MCF 10A (cell line): ENCODE results near the gene DUSP8. TPM values are rescaled to one million over a fixed set of nuclear protein-coding genes. Genes with fewer than 3 reads are reported as not detected.

ENCODE experiments used
- BruUV-seq: library from RNA; stranded (reverse); fragments of 400-500 nt; replicated peaks from 2 replicates; lab custom pipeline; 2021; lab: Mats Ljungman, UMichigan
- CTCF ChIA-PET: fragments of 300-600 bp; sonication (Branson Sonifier 250); formaldehyde crosslinking; extraction: SDS; loops from one replicate; lab custom pipeline; 2021; ENCODE audit warnings: antibody characterized with exemption, inconsistent platforms; lab: Yijun Ruan, JAX
- POLR2A ChIA-PET: fragments of 300-600, 350-650 bp; sonication (Branson Sonifier 250); formaldehyde crosslinking; extraction: SDS; loops from one replicate; lab custom pipeline; 2020; ENCODE audit warnings: antibody characterized with exemption, inconsistent platforms; lab: Yijun Ruan, JAX
- DNase-seq: peaks from one replicate; pipeline ENCODE4 v3.0.0-alpha.2; 2018; ENCODE audit not compliant: unreplicated experiment
- H3K27ac Mint-ChIP-seq: one replicate; pipeline ENCODE4 v1.8.0; 2022; ENCODE audit warnings: mild to moderate bottlenecking, low read depth, mixed read lengths; ENCODE audit not compliant: unreplicated experiment
- H3K27me3 Mint-ChIP-seq: one replicate; pipeline ENCODE4 v1.8.0; 2022; ENCODE audit warnings: mixed read lengths; ENCODE audit not compliant: insufficient read depth, unreplicated experiment
- H3K36me3 Mint-ChIP-seq: one replicate; pipeline ENCODE4 v1.8.0; 2022; ENCODE audit warnings: mild to moderate bottlenecking, moderate library complexity, mixed read lengths; ENCODE audit not compliant: insufficient read depth, unreplicated experiment
- H3K4me1 Mint-ChIP-seq: one replicate; pipeline ENCODE4 v1.8.0; 2022; ENCODE audit warnings: mixed read lengths; ENCODE audit not compliant: insufficient read depth, unreplicated experiment
- H3K4me3 Mint-ChIP-seq: one replicate; pipeline ENCODE4 v1.8.0; 2022; ENCODE audit warnings: mild to moderate bottlenecking, moderate library complexity, mixed read lengths; ENCODE audit not compliant: unreplicated experiment
- H3K9me3 Mint-ChIP-seq: one replicate; pipeline ENCODE4 v1.8.0; 2022; ENCODE audit warnings: mixed read lengths; ENCODE audit not compliant: unreplicated experiment
- CTCF ChIP-seq: fragments of 200-600 bp; IDR thresholded peaks from one replicate; pipeline ENCODE4 v1.8.0; 2022; ENCODE audit warnings: antibody characterized with exemption, mild to moderate bottlenecking; ENCODE audit not compliant: unreplicated experiment
- intact Hi-C: fragments of 100-400 bp; cut with micrococcal nuclease; formaldehyde crosslinking; loops from 2 replicates; pipeline ENCODE4 v1.14.1; 2022
- total RNA-seq: library from RNA; stranded (reverse); gene quantifications from 2 replicates; pipeline ENCODE4 v1.2.3, GENCODE V29; 2022

Gene DUSP8
- total RNA-seq, 1 experiment from 2014 or later: 17.6 TPM

DNA sequence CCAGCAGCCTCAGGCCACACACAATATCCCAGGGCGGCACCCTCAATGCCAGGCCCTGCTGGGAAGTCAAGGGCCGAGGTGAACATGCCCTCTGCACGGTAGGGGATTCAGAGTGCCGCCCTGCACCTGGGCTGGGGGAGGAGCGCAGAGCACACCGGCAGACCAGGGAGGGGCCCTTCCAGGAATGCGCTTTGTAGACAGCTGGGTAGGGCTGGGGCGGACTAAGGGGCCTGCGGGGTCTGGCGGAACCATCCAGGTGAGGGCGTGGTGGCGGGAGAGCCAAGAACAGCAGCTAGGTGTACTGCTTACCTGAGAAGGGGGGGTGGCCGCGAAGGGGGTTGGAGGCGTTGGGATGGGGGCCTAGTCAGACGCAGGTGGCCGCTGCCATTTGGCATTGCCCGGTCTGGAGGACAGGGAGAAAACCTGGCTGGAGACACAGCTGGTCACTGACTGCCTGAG, 26.0 kb downstream of the DUSP8 start:
- Mint-ChIP-seq H3K27me3 (no peaks in the 10 kb centered on the region), H3K27ac (no peak overlapping the region), H3K4me1 (no peaks in the 10 kb centered on the region), H3K9me3 (no peaks in the 10 kb centered on the region), H3K4me3 (peak overlapping the region; percentile 12), H3K36me3 (no peaks in the 10 kb centered on the region)
- TF ChIP-seq CTCF: no peak
- no TSS peak for BruUV-seq
- no peak for DNase-seq
- intact Hi-C loops: loop anchor here (1.0 kb wide), 1 partner anchor 28 kb away; no protein-coding TSS in a partner anchor
- POLR2A ChIA-PET: interaction anchor here (0.7 to 1.5 kb wide), 4 partner anchors 12 to 54 kb away, joined by 3 to 8 read pairs (median 4); no protein-coding TSS in a partner anchor
- CTCF ChIA-PET: interaction anchor here (0.6 to 7.3 kb wide), 17 partner anchors 10 to 553 kb away, joined by 3 to 94 read pairs (median 4); partner anchors contain the start of gene KRTAP5-2

- no peak for DNase-seq
- H3K27me3 Mint-ChIP-seq: no peaks in the 10 kb centered on the region
- no TSS peak for BruUV-seq
- intact Hi-C loops: no loop called here
- TF ChIP-seq CTCF: no peak
- no peaks in the 10 kb centered on the region for H3K4me1 Mint-ChIP-seq
- no peak overlapping the region for H3K4me3 Mint-ChIP-seq
- H3K36me3 Mint-ChIP-seq: no peaks in the 10 kb centered on the region
- no peaks in the 10 kb centered on the region for H3K9me3 Mint-ChIP-seq
- H3K27ac Mint-ChIP-seq: no peak overlapping the region
- POLR2A ChIA-PET: interaction anchor here (0.7 to 1.2 kb wide), 2 partner anchors 29 to 55 kb away, joined by 3 to 4 read pairs; no protein-coding TSS in a partner anchor
- CTCF ChIA-PET: interaction anchor here (0.6 to 7.3 kb wide), 6 partner anchors 13 to 553 kb away, joined by 3 to 94 read pairs (median 8); no protein-coding TSS in a partner anchor
Observed at GRCh38 chr11:1545432-1545831, 26.6 kb downstream of the DUSP8 start.

GRCh38 chr11:1544536-1544935, 27.5 kb downstream of the DUSP8 start:
- H3K4me3 Mint-ChIP-seq: no peak overlapping the region
- CTCF ChIA-PET: interaction anchor here (0.6 to 7.3 kb wide), 2 partner anchors 30 to 977 kb away, joined by 4 to 94 read pairs; no protein-coding TSS in a partner anchor
- no TSS peak for BruUV-seq
- no peak for TF ChIP-seq CTCF
- POLR2A ChIA-PET: no interaction called here
- no peak overlapping the region for H3K27ac Mint-ChIP-seq
- DNase-seq: no peak
- H3K9me3 Mint-ChIP-seq: no peaks in the 10 kb centered on the region
- H3K36me3 Mint-ChIP-seq: no peaks in the 10 kb centered on the region
- H3K27me3 Mint-ChIP-seq: no peaks in the 10 kb centered on the region
- no peaks in the 10 kb centered on the region for H3K4me1 Mint-ChIP-seq
- intact Hi-C loops: no loop called here

DNA sequence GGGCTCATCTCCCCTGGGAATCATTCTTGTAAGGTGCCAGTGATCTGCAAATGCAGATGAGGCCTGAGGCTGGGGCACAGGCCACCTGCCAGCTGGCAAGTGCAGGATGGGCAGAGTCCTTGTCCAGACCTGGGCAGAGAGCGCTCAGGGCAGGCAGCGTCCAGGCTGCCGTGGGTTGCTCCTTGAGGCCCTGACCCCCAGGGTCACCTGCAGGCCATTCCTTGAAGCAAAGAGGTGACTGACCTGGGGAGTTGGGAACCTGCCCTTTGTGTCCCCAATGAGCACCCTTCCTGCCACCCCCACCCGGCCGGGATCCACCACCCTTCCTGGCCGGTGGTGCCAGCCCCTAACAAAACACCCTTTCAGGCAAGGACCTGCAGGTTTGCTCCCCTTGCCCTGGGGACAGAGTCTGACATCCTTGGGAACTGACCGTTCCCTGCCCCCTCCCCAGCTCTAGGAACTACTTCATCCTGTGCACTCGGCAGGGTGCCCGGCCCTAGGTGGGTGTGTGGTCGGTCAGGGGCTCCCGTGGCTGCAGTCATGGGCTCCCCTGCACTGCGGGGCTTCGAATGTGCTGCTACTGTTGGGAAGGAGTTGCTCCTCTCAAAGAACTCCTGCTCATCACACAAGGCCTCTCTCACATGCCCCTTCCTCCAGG, 28.3 kb downstream of the DUSP8 start:
- H3K27me3 Mint-ChIP-seq: no peaks in the 10 kb centered on the region
- no peaks in the 10 kb centered on the region for H3K9me3 Mint-ChIP-seq
- no TSS peak for BruUV-seq
- no peak for DNase-seq
- intact Hi-C loops: no loop called here
- H3K4me1 Mint-ChIP-seq: no peaks in the 10 kb centered on the region
- no peak for TF ChIP-seq CTCF
- ChIA-PET CTCF (interaction anchor here (7.3 kb wide), 1 partner anchor 30 kb away, joined by 94 read pairs; no protein-coding TSS in a partner anchor), POLR2A (no interaction called here)
- no peaks in the 10 kb centered on the region for H3K36me3 Mint-ChIP-seq
- no peak overlapping the region for H3K27ac Mint-ChIP-seq
- no peak overlapping the region for H3K4me3 Mint-ChIP-seq
